DND-41 (cell line): Measurements from ENCODE around the gene EVA1C.

Source experiments
- ATAC-seq: fragments of 200-7000 bp; cut with Tn5 transposase; 3 replicates; pipeline ENCODE4 v1.9.1; 2021; ENCODE audit warnings: low read depth; ENCODE audit not compliant: insufficient read depth
- DNase-seq: peaks from one replicate; pipeline ENCODE4 v3.0.0-alpha.2; 2020
- H2AFZ ChIP-seq: 2 replicates; pipeline ENCODE4 v1.6.0; 2012; ENCODE audit warnings: low read depth, low read length
- H3K27ac ChIP-seq: 2 replicates; pipeline ENCODE4 v1.5.1; 2012; ENCODE audit warnings: low read length, inconsistent platforms
- H3K27me3 ChIP-seq: fragments of 200-600 bp; sonication (generic); 2 replicates; pipeline ENCODE4 v1.6.0; 2012; ENCODE audit warnings: low read length, mild to moderate bottlenecking, inconsistent platforms; ENCODE audit not compliant: insufficient read depth, poor library complexity
- H3K36me3 ChIP-seq: 2 replicates; pipeline ENCODE4 v1.5.1; 2012; ENCODE audit warnings: low read length, inconsistent platforms; ENCODE audit not compliant: insufficient read depth
- H3K4me1 ChIP-seq: 2 replicates; pipeline ENCODE4 v1.5.1; 2012; ENCODE audit warnings: mild to moderate bottlenecking, low read length; ENCODE audit not compliant: insufficient read depth
- H3K4me2 ChIP-seq: 2 replicates; pipeline ENCODE4 v1.6.0; 2012; ENCODE audit warnings: mild to moderate bottlenecking, moderate library complexity, low read length, inconsistent platforms; ENCODE audit not compliant: insufficient read depth
- H3K4me3 ChIP-seq, 2 experiments: fragments of 200-600 bp in 1 of 2; shearing (Covaris generic) in 1 of 2; 2 replicates each; pipeline ENCODE4 v1.5.1; 2012 to 2016; ENCODE audit warnings: inconsistent platforms in 2 of 2, low read length in 2 of 2, mild to moderate bottlenecking in 2 of 2, low read depth in 1 of 2, moderate library complexity in 1 of 2
- H3K79me2 ChIP-seq: 2 replicates; pipeline ENCODE4 v1.6.0; 2012; ENCODE audit warnings: low read length, inconsistent platforms; ENCODE audit not compliant: insufficient read depth
- H3K9ac ChIP-seq: 2 replicates; pipeline ENCODE4 v1.6.0; 2012; ENCODE audit warnings: low read depth, mild to moderate bottlenecking, inconsistent platforms, low read length, moderate library complexity
- H3K9me3 ChIP-seq: 2 replicates; pipeline ENCODE4 v1.5.1; 2012; ENCODE audit warnings: low read length, moderate library complexity, mild to moderate bottlenecking, inconsistent platforms; ENCODE audit not compliant: insufficient read depth, severe bottlenecking
- H4K20me1 ChIP-seq: 2 replicates; pipeline ENCODE4 v1.6.0; 2012; ENCODE audit warnings: low read length; ENCODE audit not compliant: insufficient read depth
- CTCF ChIP-seq: IDR thresholded peaks from 2 replicates; pipeline ENCODE4 v1.5.1; 2012; ENCODE audit warnings: borderline replicate concordance, low read length, moderate library complexity, mild to moderate bottlenecking; ENCODE audit not compliant: poor library complexity, severe bottlenecking; ENCODE audit errors: extremely low read depth
- EZH2 ChIP-seq: IDR thresholded peaks from 3 replicates; pipeline ENCODE4 v1.6.1; 2012; ENCODE audit warnings: borderline replicate concordance, low read depth, mild to moderate bottlenecking, moderate library complexity, low read length, inconsistent platforms; ENCODE audit not compliant: severe bottlenecking

Gene EVA1C

DNA sequence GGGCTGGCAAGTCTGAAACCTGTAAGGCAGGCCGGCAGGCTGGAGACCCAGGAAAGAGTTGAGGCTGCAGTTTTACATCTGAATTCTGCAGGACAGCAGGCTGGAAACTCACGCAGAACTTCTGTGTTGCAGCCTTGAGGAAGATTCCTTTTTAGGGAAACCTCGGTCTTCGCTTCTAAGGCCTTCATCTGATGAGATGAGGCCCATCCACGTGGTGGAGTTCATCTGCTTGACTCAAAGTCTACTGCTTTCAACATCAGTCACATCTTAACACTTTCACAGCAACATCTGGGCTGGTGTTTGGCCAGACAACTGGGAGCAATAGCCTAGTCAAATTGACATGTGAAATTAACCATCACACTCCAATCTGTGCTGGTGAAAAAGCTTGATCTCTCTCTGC lies 57.1 kb downstream of the EVA1C start:
- no peak for TF ChIP-seq CTCF
- no peak for TF ChIP-seq EZH2
- no peak for ATAC-seq
- Histone ChIP-seq H3K79me2 (no peaks in the 10 kb centered on the region), H3K4me1 (no peaks in the 10 kb centered on the region), H3K36me3 (no peaks in the 10 kb centered on the region), H3K4me3 (no peak overlapping the region), H2AFZ (no peak overlapping the region), H3K27me3 (peaks cover 5% of the 10 kb centered on the region), H3K9ac (no peak overlapping the region), H4K20me1 (no peaks in the 10 kb centered on the region), H3K9me3 (no peaks in the 10 kb centered on the region), H3K27ac (no peak overlapping the region), H3K4me2 (no peak overlapping the region)
- DNase-seq = no peak

GRCh38 chr21:32470206-32470605 lies 57.7 kb downstream of the EVA1C start:
- Histone ChIP-seq H3K79me2 (no peaks in the 10 kb centered on the region), H3K9me3 (no peaks in the 10 kb centered on the region), H3K4me3 (no peak overlapping the region), H4K20me1 (no peaks in the 10 kb centered on the region), H3K36me3 (no peaks in the 10 kb centered on the region), H3K4me2 (no peak overlapping the region), H3K27ac (no peak overlapping the region), H3K9ac (no peak overlapping the region), H3K4me1 (no peaks in the 10 kb centered on the region), H2AFZ (no peak overlapping the region), H3K27me3 (peaks cover 5% of the 10 kb centered on the region)
- no peak for TF ChIP-seq EZH2
- TF ChIP-seq CTCF = no peak
- DNase-seq (no peak), ATAC-seq (no peak)

- no peaks in the 10 kb centered on the region for H3K4me1 ChIP-seq
- no peaks in the 10 kb centered on the region for H4K20me1 ChIP-seq
- H3K4me3 ChIP-seq = no peak overlapping the region
- ATAC-seq = no peak
- no peaks in the 10 kb centered on the region for H3K36me3 ChIP-seq
- no peak overlapping the region for H3K4me2 ChIP-seq
- no peaks in the 10 kb centered on the region for H3K9me3 ChIP-seq
- no peak overlapping the region for H3K9ac ChIP-seq
- H3K27me3 ChIP-seq = peaks cover 5% of the 10 kb centered on the region
- TF ChIP-seq EZH2 = no peak
- no peak overlapping the region for H2AFZ ChIP-seq
- H3K27ac ChIP-seq = no peak overlapping the region
- DNase-seq = no peak
- no peaks in the 10 kb centered on the region for H3K79me2 ChIP-seq
Observed at GRCh38 chr21:32472890-32473765, 60.6 kb downstream of the EVA1C start.

DNA sequence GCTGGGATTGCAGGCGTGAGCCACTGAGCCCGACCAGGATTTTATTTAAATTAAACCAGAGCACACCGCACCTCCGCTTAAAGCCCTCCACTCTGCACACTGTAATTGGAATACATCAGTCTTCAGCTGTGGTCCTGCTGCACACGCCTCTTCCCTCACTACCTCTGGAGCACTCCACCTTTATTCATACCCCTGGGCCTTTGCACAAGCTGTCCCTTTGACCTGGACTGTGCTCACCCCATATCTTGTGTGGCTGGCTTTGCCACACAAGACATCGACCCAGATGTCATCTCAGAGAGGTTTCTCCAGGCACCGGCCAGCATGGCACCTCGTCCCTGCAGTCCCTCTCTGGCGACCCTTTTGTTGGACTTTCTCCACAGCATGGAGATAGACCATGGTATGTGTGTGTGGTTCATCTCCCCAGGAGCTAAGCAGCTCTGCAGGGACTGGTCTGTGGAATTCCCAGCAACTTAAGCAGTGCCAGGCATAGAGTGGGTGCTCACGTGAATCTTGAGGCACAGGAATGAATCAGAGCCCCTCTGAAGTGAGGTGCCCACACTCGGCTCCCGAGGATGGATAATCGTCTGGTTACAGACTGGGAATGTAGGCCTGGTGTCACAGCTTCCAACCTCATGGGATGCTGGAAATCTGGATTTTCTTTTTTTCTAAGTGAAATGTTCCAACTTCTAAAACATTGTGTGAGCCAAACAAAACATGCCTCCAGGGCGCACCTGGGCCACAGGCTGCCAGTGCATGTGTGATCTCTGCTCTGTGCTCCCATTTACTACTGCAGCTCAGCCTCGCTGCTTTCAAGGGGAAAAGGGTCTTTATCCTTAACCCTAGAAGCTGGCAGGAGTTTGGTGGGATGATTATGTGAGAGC lies 61.9 kb downstream of the EVA1C start:
- Histone ChIP-seq H2AFZ (no peak overlapping the region), H3K4me1 (no peaks in the 10 kb centered on the region), H3K27ac (no peak overlapping the region), H3K4me2 (no peak overlapping the region), H3K36me3 (no peaks in the 10 kb centered on the region), H3K79me2 (no peaks in the 10 kb centered on the region), H3K9ac (no peak overlapping the region), H4K20me1 (no peaks in the 10 kb centered on the region), H3K4me3 (no peak overlapping the region), H3K9me3 (no peaks in the 10 kb centered on the region), H3K27me3 (peaks cover 5% of the 10 kb centered on the region)
- TF ChIP-seq EZH2 (no peak), CTCF (no peak)
- DNase-seq = no peak
- ATAC-seq = no peak
